Gastroesophageal sphincter (tissue), 4 donors: ENCODE measurements around the gene KIF5C. TPM values are rescaled to one million over a fixed set of nuclear protein-coding genes. Genes with fewer than 3 reads are reported as not detected.

Experiments used
- ATAC-seq: fragments of 150-250 bp; one replicate; pipeline ENCODE4 v1.9.1; 2016; ENCODE audit warnings: mild to moderate bottlenecking, moderate library complexity
- H3K27ac ChIP-seq, 4 donors: fragments of 200-600 bp; sonication (generic) in 3 of 4; 1 replicate in 3 of 4; 2 replicates in 1 of 4; pipeline ENCODE4 v1.5.1; 2016 to 2019
- H3K27me3 ChIP-seq: fragments of 200-600 bp; sonication (generic); one replicate; pipeline ENCODE4 v1.5.1; 2019
- H3K36me3 ChIP-seq, 2 donors: fragments of 200-600 bp; sonication (generic); one replicate each; pipeline ENCODE4 v1.5.1; 2019; ENCODE audit warnings: control low read depth in 1 of 2
- H3K4me1 ChIP-seq, 3 donors: fragments of 200-600 bp; sonication (generic); 1 replicate in 2 of 3; 2 replicates in 1 of 3; pipeline ENCODE4 v1.5.1; 2016 to 2019; ENCODE audit warnings: control low read depth in 2 of 3
- H3K4me3 ChIP-seq, 2 donors: fragments of 200-600 bp; sonication (generic); one replicate each; pipeline ENCODE4 v1.5.1; 2019; ENCODE audit warnings: mild to moderate bottlenecking in 1 of 2, moderate library complexity in 1 of 2
- H3K9me3 ChIP-seq, 3 donors: fragments of 200-600 bp; sonication (generic); one replicate each; pipeline ENCODE4 v1.5.1; 2017 to 2019; ENCODE audit warnings: control low read depth in 2 of 3
- EP300 ChIP-seq: sonication (generic); formaldehyde crosslinking; IDR thresholded peaks from one replicate; pipeline ENCODE4 v1.6.1; 2017; ENCODE audit warnings: antibody characterized with exemption, mild to moderate bottlenecking
- POLR2A ChIP-seq, 2 donors: fragments of 450-650 bp; IDR thresholded peaks; one replicate each; pipeline ENCODE4 v1.6.1; 2017; ENCODE audit warnings: antibody characterized with exemption in 2 of 2, mild to moderate bottlenecking in 2 of 2, moderate library complexity in 1 of 2
- POLR2AphosphoS5 ChIP-seq: sonication (generic); formaldehyde crosslinking; IDR thresholded peaks from one replicate; pipeline ENCODE4 v1.6.1; 2017; ENCODE audit warnings: antibody characterized with exemption
- WGBS, 2 donors: methylation state at CpG; one replicate each; pipeline ENCODE4 v1.1.5; 2018; ENCODE audit warnings: low coverage in 1 of 2; 5-methylcytosine and 5-hydroxymethylcytosine counted together
- total RNA-seq, 4 donors: library from RNA; depleted of rRNA; stranded (reverse); fragments of >200 nt; gene quantifications; one replicate each; pipeline ENCODE4 v1.1.0, GENCODE V29; 2016
- TF ChIP-seq, protein P1 (sequence below), 4 experiments: fragments of 200-600 bp in 2 of 4; fragments of 450-650 bp in 2 of 4; sonication (generic) in 1 of 4; IDR thresholded peaks; one replicate each; pipeline ENCODE4 v1.5.1; 2017 to 2019; ENCODE audit warnings: antibody characterized with exemption in 4 of 4, mild to moderate bottlenecking in 2 of 4, moderate library complexity in 2 of 4

Gene KIF5C
- total RNA-seq, 4 donors from 2014 or later: 3.3 to 6.6 (median 4.5) TPM

DNA sequence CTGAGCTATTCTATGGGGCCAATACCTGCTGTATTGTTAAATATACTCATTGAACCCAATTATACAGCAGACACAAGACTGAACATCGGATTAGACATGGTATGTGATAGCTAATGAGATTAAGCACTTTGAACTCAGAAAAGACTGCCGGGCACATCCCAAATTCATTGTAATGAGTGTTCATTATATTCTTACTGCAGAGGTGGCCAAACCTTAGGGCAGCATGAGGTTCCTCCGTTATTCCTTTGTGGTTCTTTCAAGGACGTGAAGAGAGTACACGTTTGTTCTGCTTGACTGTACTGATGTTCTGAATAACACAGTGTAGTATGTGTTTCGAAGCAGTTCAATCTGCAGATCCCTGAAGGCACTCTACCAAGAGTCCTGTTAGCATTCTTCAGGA, 78.4 kb downstream of the KIF5C start:
- WGBS, 2 donors: 93 to 97% methylated on average over 5 to 6 of the region's 6 CpGs
- Histone ChIP-seq H3K4me3 (no peak overlapping the region), H3K4me1 (no peaks in the 10 kb centered on the region), H3K27ac (no peak overlapping the region), H3K36me3 (peaks cover 0 to 12% of the 10 kb centered on the region in 2 donors), H3K9me3 (no peaks in the 10 kb centered on the region), H3K27me3 (no peaks in the 10 kb centered on the region)
- ATAC-seq: no peak
- TF ChIP-seq, protein P1, sequence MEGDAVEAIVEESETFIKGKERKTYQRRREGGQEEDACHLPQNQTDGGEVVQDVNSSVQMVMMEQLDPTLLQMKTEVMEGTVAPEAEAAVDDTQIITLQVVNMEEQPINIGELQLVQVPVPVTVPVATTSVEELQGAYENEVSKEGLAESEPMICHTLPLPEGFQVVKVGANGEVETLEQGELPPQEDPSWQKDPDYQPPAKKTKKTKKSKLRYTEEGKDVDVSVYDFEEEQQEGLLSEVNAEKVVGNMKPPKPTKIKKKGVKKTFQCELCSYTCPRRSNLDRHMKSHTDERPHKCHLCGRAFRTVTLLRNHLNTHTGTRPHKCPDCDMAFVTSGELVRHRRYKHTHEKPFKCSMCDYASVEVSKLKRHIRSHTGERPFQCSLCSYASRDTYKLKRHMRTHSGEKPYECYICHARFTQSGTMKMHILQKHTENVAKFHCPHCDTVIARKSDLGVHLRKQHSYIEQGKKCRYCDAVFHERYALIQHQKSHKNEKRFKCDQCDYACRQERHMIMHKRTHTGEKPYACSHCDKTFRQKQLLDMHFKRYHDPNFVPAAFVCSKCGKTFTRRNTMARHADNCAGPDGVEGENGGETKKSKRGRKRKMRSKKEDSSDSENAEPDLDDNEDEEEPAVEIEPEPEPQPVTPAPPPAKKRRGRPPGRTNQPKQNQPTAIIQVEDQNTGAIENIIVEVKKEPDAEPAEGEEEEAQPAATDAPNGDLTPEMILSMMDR (IDR thresholded peaks at IDR 0.05): no peak
- TF ChIP-seq EP300: no peak

DNA sequence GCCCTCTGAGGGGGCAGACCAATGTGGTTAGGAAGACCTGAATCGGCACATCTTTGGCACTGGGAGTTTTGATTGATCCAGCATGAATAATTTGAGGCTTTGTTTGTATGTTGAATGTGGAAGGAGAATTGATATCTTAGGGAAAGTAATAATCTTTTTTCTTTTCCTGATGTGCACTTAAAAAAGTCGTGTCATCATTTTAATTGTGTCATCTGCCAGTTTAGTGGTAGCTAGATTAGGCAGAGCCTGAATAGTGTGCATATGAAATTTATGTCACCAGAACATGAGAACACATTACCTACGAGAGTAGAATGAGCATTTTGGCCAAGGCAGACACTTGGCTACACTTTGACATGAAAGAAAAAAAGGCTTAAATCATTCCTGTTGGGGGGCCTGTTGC, 79.5 kb downstream of the KIF5C start:
- no peaks in the 10 kb centered on the region for H3K27me3 ChIP-seq
- no peak overlapping the region for H3K27ac ChIP-seq
- H3K4me1 ChIP-seq: no peaks in the 10 kb centered on the region
- TF ChIP-seq POLR2AphosphoS5 (no peak), POLR2A (IDR thresholded peaks at IDR 0.05) (no peak), EP300 (no peak)
- TF ChIP-seq, protein P1 (IDR thresholded peaks at IDR 0.05): no peak
- 83 to 84% methylated on average over 3 of the region's 3 CpGs for WGBS, 2 donors
- no peaks in the 10 kb centered on the region for H3K9me3 ChIP-seq
- no peak overlapping the region for H3K4me3 ChIP-seq
- peaks cover 0 to 12% of the 10 kb centered on the region in 2 donors for H3K36me3 ChIP-seq
- ATAC-seq: no peak

DNA sequence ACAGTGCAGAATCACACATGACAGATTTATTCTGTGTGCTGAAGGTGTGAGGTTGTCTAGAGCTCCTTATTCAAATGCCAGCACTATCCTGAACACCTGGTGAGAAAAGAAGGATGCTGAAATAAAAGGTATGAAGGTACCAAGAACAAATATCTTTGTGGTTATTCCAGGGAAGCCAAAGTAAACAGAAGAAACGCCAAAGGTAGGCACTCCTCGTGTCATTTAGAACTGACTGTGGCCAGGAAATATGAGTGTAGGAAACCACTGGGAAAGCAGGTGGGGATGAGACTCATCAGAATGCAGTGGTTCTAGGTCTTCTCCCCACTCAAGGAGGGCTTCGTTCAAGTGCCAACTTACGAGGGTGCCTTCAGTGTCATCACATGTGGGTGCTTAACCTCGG, 80.8 kb downstream of the KIF5C start:
- H3K36me3 ChIP-seq: peaks cover 0 to 9% of the 10 kb centered on the region in 2 donors
- no peak overlapping the region for H3K27ac ChIP-seq
- no peaks in the 10 kb centered on the region for H3K9me3 ChIP-seq
- no peak for ATAC-seq
- 71 to 77% methylated on average over 5 of the region's 5 CpGs for WGBS, 2 donors
- TF ChIP-seq, protein P1 (IDR thresholded peaks at IDR 0.05): no peak
- TF ChIP-seq POLR2A (IDR thresholded peaks at IDR 0.05): no peak
- TF ChIP-seq EP300: no peak
- no peak for TF ChIP-seq POLR2AphosphoS5
- H3K27me3 ChIP-seq: no peaks in the 10 kb centered on the region
- H3K4me1 ChIP-seq: no peaks in the 10 kb centered on the region
- H3K4me3 ChIP-seq: no peak overlapping the region

DNA sequence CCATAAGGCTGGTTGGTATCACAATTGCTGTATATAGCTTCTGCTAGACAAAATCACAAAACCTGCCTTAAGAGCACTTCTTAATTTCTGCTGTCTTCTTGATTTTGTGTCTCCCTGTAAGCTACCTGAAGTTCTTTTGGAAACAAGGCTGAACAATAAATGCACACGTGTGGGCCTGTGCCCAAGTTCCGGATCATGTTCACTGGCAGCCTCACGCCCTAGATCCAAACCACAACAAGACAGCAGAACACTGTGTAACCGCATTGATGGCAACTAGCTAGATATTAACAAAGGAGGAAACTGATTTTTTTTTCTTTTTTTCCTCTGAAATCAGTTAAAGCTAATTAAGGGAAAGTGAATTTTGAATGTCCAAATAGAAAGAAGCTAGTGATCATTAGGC, 82.0 kb downstream of the KIF5C start:
- Histone ChIP-seq H3K9me3 (no peaks in the 10 kb centered on the region), H3K27ac (no peak overlapping the region), H3K36me3 (no peaks in the 10 kb centered on the region), H3K27me3 (no peaks in the 10 kb centered on the region), H3K4me1 (no peaks in the 10 kb centered on the region), H3K4me3 (no peak overlapping the region)
- WGBS, 2 donors: 83 to 100% methylated on average over 3 to 4 of the region's 4 CpGs
- no peak for ATAC-seq
- TF ChIP-seq, protein P1 (IDR thresholded peaks at IDR 0.05): no peak
- TF ChIP-seq EP300 (no peak), POLR2A (IDR thresholded peaks at IDR 0.05) (no peak), POLR2AphosphoS5 (no peak)

DNA sequence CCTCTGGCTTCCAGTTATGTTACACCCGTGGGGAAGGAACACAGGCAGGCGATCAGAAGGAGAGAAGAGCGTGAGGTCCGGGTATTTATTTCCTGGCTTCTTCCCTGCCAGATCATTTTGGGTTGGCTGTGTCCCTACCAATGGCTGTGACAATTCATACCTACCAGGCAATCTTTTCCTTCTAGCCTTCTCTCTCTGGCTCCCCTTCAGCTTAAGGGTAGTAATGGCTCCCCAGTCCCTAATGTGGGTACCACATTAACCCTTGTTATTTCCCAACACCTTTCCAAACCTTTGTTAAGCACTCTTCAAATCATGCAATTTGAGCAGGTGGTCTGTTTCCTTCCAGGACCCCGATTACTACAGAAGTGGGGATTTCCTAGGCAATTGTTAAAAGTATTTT, 84.7 kb downstream of the KIF5C start:
- no peak overlapping the region for H3K27ac ChIP-seq
- TF ChIP-seq POLR2A (IDR thresholded peaks at IDR 0.05) (no peak), POLR2AphosphoS5 (no peak), EP300 (no peak)
- TF ChIP-seq, protein P1 (IDR thresholded peaks at IDR 0.05): no peak
- WGBS, 2 donors: 80 to 94% methylated on average over 2 to 5 of the region's 5 CpGs
- no peaks in the 10 kb centered on the region for H3K36me3 ChIP-seq
- H3K4me3 ChIP-seq: no peak overlapping the region
- H3K9me3 ChIP-seq: no peaks in the 10 kb centered on the region
- H3K27me3 ChIP-seq: no peaks in the 10 kb centered on the region
- no peak for ATAC-seq
- H3K4me1 ChIP-seq: no peaks in the 10 kb centered on the region
